Astrocyte (in vitro differentiated cells and primary cell): ENCODE data around the gene LRRC4C. TPM values are rescaled to one million over a fixed set of nuclear protein-coding genes. Genes with fewer than 3 reads are reported as not detected.

Experiments
- DNase-seq: peaks from one replicate; pipeline ENCODE4 v3.0.0-alpha.2; 2010; ENCODE audit warnings: low read depth
- FAIRE-seq: peaks from 2 replicates; lab custom pipeline; 2011; peaks lifted over from hg19 to GRCh38; lab: Jason Lieb, UNC
- H2AFZ ChIP-seq: 2 replicates; pipeline ENCODE4 v1.6.0; 2012; ENCODE audit warnings: low read depth, low read length, inconsistent platforms
- H3K27ac ChIP-seq: 2 replicates; pipeline ENCODE4 v1.5.1; 2011; ENCODE audit warnings: low read depth, low read length, inconsistent platforms
- H3K27me3 ChIP-seq: 2 replicates; pipeline ENCODE4 v1.6.0; 2011; ENCODE audit warnings: low read length, inconsistent platforms; ENCODE audit not compliant: insufficient read depth
- H3K36me3 ChIP-seq: 2 replicates; pipeline ENCODE4 v1.5.1; 2011; ENCODE audit warnings: low read length, inconsistent platforms; ENCODE audit not compliant: insufficient read depth
- H3K4me1 ChIP-seq: 2 replicates; pipeline ENCODE4 v1.5.1; 2011; ENCODE audit warnings: low read length, inconsistent platforms; ENCODE audit not compliant: insufficient read depth
- H3K4me2 ChIP-seq: 2 replicates; pipeline ENCODE4 v1.6.0; 2012; ENCODE audit warnings: low read length, inconsistent platforms
- H3K4me3 ChIP-seq: 2 replicates; pipeline ENCODE4 v1.5.1; 2011; ENCODE audit warnings: low read depth, mild to moderate bottlenecking, low read length, inconsistent platforms; ENCODE audit not compliant: insufficient read depth
- H3K79me2 ChIP-seq: 2 replicates; pipeline ENCODE4 v1.6.0; 2012; ENCODE audit warnings: mild to moderate bottlenecking, low read length, inconsistent platforms; ENCODE audit not compliant: insufficient read depth
- H3K9ac ChIP-seq: 2 replicates; pipeline ENCODE4 v1.6.0; 2012; ENCODE audit warnings: mild to moderate bottlenecking, low read length, inconsistent platforms
- H3K9me3 ChIP-seq: 2 replicates; pipeline ENCODE4 v1.5.1; 2012; ENCODE audit warnings: low read depth, mild to moderate bottlenecking, low read length, inconsistent platforms; ENCODE audit not compliant: insufficient read depth
- H4K20me1 ChIP-seq: 2 replicates; pipeline ENCODE4 v1.6.0; 2012; ENCODE audit warnings: low read length, inconsistent platforms; ENCODE audit not compliant: insufficient read depth
- H3K27ac Mint-ChIP-seq: one replicate; pipeline ENCODE4 v1.8.0; 2021; ENCODE audit warnings: mild to moderate bottlenecking, mixed read lengths; ENCODE audit not compliant: unreplicated experiment
- H3K27me3 Mint-ChIP-seq: one replicate; pipeline ENCODE4 v1.8.0; 2021; ENCODE audit warnings: low read depth, mixed read lengths; ENCODE audit not compliant: unreplicated experiment
- H3K36me3 Mint-ChIP-seq: one replicate; pipeline ENCODE4 v1.8.0; 2021; ENCODE audit warnings: low read depth, mixed read lengths; ENCODE audit not compliant: unreplicated experiment
- H3K4me1 Mint-ChIP-seq: one replicate; pipeline ENCODE4 v1.8.0; 2021; ENCODE audit warnings: low read depth, mixed read lengths; ENCODE audit not compliant: unreplicated experiment
- H3K4me3 Mint-ChIP-seq: one replicate; pipeline ENCODE4 v1.8.0; 2021; ENCODE audit warnings: mild to moderate bottlenecking, moderate library complexity, mixed read lengths; ENCODE audit not compliant: unreplicated experiment
- H3K9me3 Mint-ChIP-seq: one replicate; pipeline ENCODE4 v1.8.0; 2021; ENCODE audit warnings: mild to moderate bottlenecking, mixed read lengths; ENCODE audit not compliant: unreplicated experiment
- EZH2 ChIP-seq: IDR thresholded peaks from 2 replicates; pipeline ENCODE4 v1.6.1; 2012; ENCODE audit warnings: mild to moderate bottlenecking, low read length, inconsistent platforms; ENCODE audit not compliant: insufficient read depth
- total RNA-seq: library from RNA; stranded (reverse); gene quantifications from 2 replicates; pipeline ENCODE4 v1.2.1, GENCODE V29; 2021
- TF ChIP-seq, protein P1 (sequence below): IDR thresholded peaks from 2 replicates; pipeline ENCODE4 v1.5.1; 2011; ENCODE audit warnings: low read depth, mild to moderate bottlenecking, inconsistent platforms, low read length, moderate library complexity; ENCODE audit not compliant: insufficient read depth

The LRRC4C gene
- total RNA-seq, 1 donor from 2014 or later = 9.0 TPM

DNA sequence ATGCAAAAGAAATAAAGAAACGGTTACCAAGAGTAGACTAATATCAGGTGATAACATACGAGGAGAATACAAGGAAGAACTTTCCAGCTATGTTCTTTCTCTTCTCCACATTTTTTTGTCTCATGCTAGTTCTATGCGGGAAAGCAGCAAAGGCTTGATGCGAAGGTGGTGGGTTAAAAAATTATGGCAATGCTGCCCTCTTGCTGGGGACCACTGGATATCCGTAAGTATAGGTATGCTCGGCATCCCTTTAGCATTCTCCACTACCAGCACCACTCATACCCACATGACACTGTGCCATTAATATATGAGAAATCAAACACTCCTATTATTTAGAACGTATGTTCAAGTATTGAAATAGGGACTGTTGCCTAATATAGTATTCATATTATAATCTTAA, 776.4 kb downstream of the LRRC4C start:
- no peak overlapping the region for H3K27ac Mint-ChIP-seq
- no peaks in the 10 kb centered on the region for H3K9me3 ChIP-seq
- TF ChIP-seq, protein P1, sequence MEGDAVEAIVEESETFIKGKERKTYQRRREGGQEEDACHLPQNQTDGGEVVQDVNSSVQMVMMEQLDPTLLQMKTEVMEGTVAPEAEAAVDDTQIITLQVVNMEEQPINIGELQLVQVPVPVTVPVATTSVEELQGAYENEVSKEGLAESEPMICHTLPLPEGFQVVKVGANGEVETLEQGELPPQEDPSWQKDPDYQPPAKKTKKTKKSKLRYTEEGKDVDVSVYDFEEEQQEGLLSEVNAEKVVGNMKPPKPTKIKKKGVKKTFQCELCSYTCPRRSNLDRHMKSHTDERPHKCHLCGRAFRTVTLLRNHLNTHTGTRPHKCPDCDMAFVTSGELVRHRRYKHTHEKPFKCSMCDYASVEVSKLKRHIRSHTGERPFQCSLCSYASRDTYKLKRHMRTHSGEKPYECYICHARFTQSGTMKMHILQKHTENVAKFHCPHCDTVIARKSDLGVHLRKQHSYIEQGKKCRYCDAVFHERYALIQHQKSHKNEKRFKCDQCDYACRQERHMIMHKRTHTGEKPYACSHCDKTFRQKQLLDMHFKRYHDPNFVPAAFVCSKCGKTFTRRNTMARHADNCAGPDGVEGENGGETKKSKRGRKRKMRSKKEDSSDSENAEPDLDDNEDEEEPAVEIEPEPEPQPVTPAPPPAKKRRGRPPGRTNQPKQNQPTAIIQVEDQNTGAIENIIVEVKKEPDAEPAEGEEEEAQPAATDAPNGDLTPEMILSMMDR = no peak
- no peak for TF ChIP-seq EZH2

DNA sequence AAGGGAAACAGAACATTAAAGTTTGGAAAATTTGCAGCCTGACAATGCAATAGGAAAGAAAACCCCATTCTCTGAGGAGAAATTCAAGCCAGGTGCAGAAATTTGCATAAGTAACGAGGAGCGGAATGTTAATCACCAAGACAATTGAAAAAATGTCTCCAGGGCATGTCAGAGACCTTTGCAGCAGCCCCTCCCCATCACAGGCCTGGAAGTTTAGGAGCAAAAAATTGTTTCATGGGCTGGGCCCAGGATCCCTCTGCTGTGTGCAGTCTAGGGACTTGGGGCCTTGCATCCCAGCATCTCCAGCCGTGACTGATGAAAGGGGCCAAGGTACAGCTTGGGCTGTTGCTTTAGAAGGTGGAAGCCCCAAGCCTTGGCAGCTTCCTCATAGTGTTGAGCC, 780.2 kb downstream of the LRRC4C start:
- DNase-seq = no peak
- H3K4me3 Mint-ChIP-seq = no peak overlapping the region
- H3K27me3 Mint-ChIP-seq = no peaks in the 10 kb centered on the region

More for the DNA sequence above, 776.4 kb downstream of the LRRC4C start:
- no peaks in the 10 kb centered on the region for H3K4me1 ChIP-seq
- no peaks in the 10 kb centered on the region for H3K79me2 ChIP-seq
- H3K4me2 ChIP-seq = no peak overlapping the region
- no peak overlapping the region for H3K27ac ChIP-seq
- H4K20me1 ChIP-seq = no peaks in the 10 kb centered on the region
- H3K4me3 ChIP-seq = no peak overlapping the region
- Mint-ChIP-seq H3K9me3 (no peaks in the 10 kb centered on the region), H3K36me3 (no peaks in the 10 kb centered on the region), H3K4me1 (no peaks in the 10 kb centered on the region), H3K4me3 (no peak overlapping the region), H3K27me3 (no peaks in the 10 kb centered on the region)
- no peak overlapping the region for H2AFZ ChIP-seq
- H3K36me3 ChIP-seq = no peaks in the 10 kb centered on the region
- DNase-seq = no peak
- no peaks in the 10 kb centered on the region for H3K27me3 ChIP-seq
- H3K9ac ChIP-seq = no peak overlapping the region
- FAIRE-seq = no peak

DNA sequence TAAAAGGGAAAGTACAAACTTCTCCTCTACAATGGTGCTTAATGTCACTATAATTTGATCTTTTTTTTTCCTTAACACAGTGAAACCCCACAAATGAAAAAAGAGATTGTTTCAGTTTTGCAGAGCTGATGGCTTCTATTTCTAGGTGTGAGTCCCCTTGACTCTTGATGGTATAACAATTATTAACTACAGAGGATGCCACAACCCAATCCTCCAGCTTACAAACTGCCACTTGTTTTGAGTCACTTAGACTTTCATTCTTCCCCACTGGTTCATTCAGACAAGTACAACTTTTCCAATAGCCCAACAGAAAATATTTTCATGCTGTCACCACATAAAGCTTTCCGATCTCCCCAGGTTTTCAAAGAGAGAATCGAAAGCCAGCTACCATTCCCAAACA, 812.2 kb downstream of the LRRC4C start:
- H2AFZ ChIP-seq = no peak overlapping the region
- H3K4me2 ChIP-seq = no peak overlapping the region
- Mint-ChIP-seq H3K9me3 (peaks cover 7% of the 10 kb centered on the region), H3K27me3 (no peaks in the 10 kb centered on the region), H3K27ac (no peak overlapping the region), H3K4me1 (peaks cover 1% of the 10 kb centered on the region), H3K36me3 (no peaks in the 10 kb centered on the region), H3K4me3 (no peak overlapping the region)
- no peaks in the 10 kb centered on the region for H3K27me3 ChIP-seq
- H3K4me1 ChIP-seq = no peaks in the 10 kb centered on the region
- H3K79me2 ChIP-seq = no peaks in the 10 kb centered on the region
- TF ChIP-seq, protein P1 = no peak
- TF ChIP-seq EZH2 = no peak
- FAIRE-seq = no peak
- H3K4me3 ChIP-seq = no peak overlapping the region
- no peak overlapping the region for H3K27ac ChIP-seq
- H4K20me1 ChIP-seq = no peaks in the 10 kb centered on the region
- H3K9ac ChIP-seq = no peak overlapping the region
- H3K36me3 ChIP-seq = no peaks in the 10 kb centered on the region
- H3K9me3 ChIP-seq = peaks cover 3% of the 10 kb centered on the region
- DNase-seq = no peak

More for the DNA sequence above, 780.2 kb downstream of the LRRC4C start:
- no peak overlapping the region for H3K27ac ChIP-seq
- no peak for FAIRE-seq
- no peak overlapping the region for H3K4me3 ChIP-seq
- H4K20me1 ChIP-seq = no peaks in the 10 kb centered on the region
- no peaks in the 10 kb centered on the region for H3K36me3 Mint-ChIP-seq
- no peak overlapping the region for H3K9ac ChIP-seq
- no peaks in the 10 kb centered on the region for H3K4me1 Mint-ChIP-seq
- TF ChIP-seq, protein P1 = no peak
- no peak for TF ChIP-seq EZH2
- no peak overlapping the region for H2AFZ ChIP-seq
- H3K4me1 ChIP-seq = no peaks in the 10 kb centered on the region
- no peaks in the 10 kb centered on the region for H3K9me3 ChIP-seq
- no peaks in the 10 kb centered on the region for H3K9me3 Mint-ChIP-seq
- no peak overlapping the region for H3K4me2 ChIP-seq
- H3K36me3 ChIP-seq = no peaks in the 10 kb centered on the region
- H3K27me3 ChIP-seq = no peaks in the 10 kb centered on the region
- no peaks in the 10 kb centered on the region for H3K79me2 ChIP-seq
- H3K27ac Mint-ChIP-seq = no peak overlapping the region
